ENCODE data around the gene CD200R1L. TPM values are rescaled to one million over a fixed set of nuclear protein-coding genes. Genes with fewer than 3 reads are reported as not detected.

CD200R1L gene
- total RNA-seq, 3 donors from 2014 or later, result not detected

DNA sequence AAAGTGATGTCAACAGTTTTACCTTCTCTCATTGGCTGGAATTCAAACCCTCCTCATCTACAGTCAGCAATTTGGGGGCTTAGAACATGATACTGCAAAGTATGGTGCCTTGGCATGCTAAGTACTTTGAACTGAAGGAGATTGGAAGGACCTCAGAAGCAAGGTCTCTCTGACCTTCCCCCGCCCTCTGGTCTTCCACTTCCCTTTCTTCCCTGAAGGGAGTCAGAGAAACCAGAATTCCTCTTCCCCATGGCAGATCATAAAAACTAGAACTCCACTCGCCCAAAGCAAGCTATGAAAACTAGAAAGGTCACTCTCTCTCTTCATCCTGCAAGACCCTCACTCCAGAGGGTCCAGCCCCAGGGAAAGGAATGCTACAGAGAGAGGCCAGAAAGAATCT is 64.2 kb downstream of the CD200R1L start:
- Histone ChIP-seq H3K9me3 (peaks cover 4% of the 10 kb centered on the region), H3K4me3 (no peak overlapping the region), H3K36me3 (ENCODE audit: low read depth) (no peaks in the 10 kb centered on the region), H3K4me1 (ENCODE audit: low read depth) (no peaks in the 10 kb centered on the region)
- intact Hi-C loops (cut with DNase I, micrococcal nuclease), result no loop called here
- DNase-seq, result no peak
- TF ChIP-seq, protein P1, sequence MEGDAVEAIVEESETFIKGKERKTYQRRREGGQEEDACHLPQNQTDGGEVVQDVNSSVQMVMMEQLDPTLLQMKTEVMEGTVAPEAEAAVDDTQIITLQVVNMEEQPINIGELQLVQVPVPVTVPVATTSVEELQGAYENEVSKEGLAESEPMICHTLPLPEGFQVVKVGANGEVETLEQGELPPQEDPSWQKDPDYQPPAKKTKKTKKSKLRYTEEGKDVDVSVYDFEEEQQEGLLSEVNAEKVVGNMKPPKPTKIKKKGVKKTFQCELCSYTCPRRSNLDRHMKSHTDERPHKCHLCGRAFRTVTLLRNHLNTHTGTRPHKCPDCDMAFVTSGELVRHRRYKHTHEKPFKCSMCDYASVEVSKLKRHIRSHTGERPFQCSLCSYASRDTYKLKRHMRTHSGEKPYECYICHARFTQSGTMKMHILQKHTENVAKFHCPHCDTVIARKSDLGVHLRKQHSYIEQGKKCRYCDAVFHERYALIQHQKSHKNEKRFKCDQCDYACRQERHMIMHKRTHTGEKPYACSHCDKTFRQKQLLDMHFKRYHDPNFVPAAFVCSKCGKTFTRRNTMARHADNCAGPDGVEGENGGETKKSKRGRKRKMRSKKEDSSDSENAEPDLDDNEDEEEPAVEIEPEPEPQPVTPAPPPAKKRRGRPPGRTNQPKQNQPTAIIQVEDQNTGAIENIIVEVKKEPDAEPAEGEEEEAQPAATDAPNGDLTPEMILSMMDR (IDR thresholded peaks at IDR 0.05), result no peak
- no peak for ATAC-seq

GRCh38 chr3:112781599-112781998 is 65.1 kb downstream of the CD200R1L start:
- TF ChIP-seq, protein P1 (IDR thresholded peaks at IDR 0.05), result no peak

DNA sequence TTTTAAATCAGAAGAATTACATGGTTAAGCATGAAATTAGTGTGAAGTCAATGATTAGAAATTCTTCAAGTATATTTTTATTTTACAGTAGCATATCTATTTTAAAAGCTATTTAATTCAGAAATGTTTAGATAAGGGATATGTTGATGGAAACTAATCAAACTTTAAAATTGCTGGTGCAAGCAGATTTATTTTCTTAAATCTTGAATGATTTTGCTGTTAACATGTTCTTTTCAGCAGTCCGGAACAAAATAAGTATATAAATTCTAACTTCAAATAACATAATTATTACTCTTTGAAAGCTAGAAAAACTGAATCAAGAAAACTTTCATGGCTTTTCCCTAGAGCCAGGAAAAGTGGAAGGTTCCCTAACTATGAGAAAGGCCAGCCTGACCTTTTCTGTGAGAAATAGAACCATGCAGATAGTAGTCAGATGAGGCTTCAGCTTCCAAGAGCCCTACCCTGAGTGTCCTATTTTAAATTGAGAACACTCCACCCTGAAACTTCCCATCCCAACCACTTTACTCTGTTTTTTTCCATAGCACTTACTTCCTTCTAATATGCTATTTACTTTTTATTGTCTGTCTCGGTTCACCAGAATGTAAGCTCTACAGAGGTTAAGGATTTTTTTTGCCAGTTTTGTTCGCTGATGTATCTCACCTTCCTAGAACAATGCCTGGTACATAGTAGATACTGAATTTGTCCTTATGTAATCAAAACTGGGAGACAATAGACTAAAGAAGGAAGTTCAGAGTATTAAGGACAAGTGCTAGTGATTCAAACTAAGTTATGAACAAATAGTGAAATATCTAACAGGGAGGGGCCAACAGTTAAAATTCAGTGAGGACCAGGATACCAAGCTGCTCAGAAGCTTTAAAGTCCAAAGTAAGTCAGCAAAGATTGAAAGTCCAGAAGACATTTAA is 66.8 kb downstream of the CD200R1L start:
- Histone ChIP-seq H3K4me3 (no peak overlapping the region), H3K9me3 (no peaks in the 10 kb centered on the region), H3K4me1 (ENCODE audit: low read depth) (no peaks in the 10 kb centered on the region), H3K36me3 (ENCODE audit: low read depth) (no peaks in the 10 kb centered on the region)
- ATAC-seq (no peak), DNase-seq (no peak)
- intact Hi-C loops (cut with DNase I, micrococcal nuclease), result no loop called here
- TF ChIP-seq, protein P1 (IDR thresholded peaks at IDR 0.05), result no peak

More at GRCh38 chr3:112781599-112781998, 65.1 kb downstream of the CD200R1L start:
- intact Hi-C loops (cut with DNase I, micrococcal nuclease), result no loop called here
- Histone ChIP-seq H3K36me3 (ENCODE audit: low read depth) (no peaks in the 10 kb centered on the region), H3K9me3 (no peaks in the 10 kb centered on the region), H3K4me1 (ENCODE audit: low read depth) (no peaks in the 10 kb centered on the region), H3K4me3 (no peak overlapping the region)
- DNase-seq, result no peak
- ATAC-seq, result no peak

DNA sequence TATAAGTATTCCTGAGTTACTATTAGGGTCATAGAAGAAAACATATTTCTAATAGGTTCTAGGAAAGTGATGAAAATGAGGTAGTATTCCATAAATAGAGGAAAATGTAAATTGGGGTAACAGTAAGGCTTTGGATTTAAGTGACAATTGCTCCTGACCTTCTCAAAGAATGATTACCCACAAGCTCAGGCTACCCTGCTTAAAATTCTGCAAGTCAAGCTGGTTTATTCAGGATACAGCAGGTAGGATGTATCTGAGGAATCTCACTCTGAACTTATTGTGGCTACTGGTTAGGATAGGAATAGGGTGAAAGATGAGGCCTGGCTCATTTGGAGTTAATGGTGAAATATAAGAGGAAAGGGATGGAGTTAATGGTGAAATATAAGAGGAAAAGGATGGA is 67.7 kb downstream of the CD200R1L start:
- H3K4me3 ChIP-seq, result no peak overlapping the region
- no peak for DNase-seq
- H3K9me3 ChIP-seq, result no peaks in the 10 kb centered on the region
- H3K36me3 ChIP-seq (ENCODE audit: low read depth), result no peaks in the 10 kb centered on the region
- no peak for ATAC-seq
- TF ChIP-seq, protein P1 (IDR thresholded peaks at IDR 0.05), result no peak
- H3K4me1 ChIP-seq (ENCODE audit: low read depth), result peaks cover 6% of the 10 kb centered on the region
- intact Hi-C loops (cut with DNase I, micrococcal nuclease), result no loop called here

- intact Hi-C loops (cut with DNase I, micrococcal nuclease), result no loop called here
- TF ChIP-seq, protein P1 (IDR thresholded peaks at IDR 0.05), result no peak
- DNase-seq (no peak), ATAC-seq (no peak)
- H3K4me1 ChIP-seq (ENCODE audit: low read depth), result peaks cover 6% of the 10 kb centered on the region
- no peaks in the 10 kb centered on the region for H3K36me3 ChIP-seq (ENCODE audit: low read depth)
- no peak overlapping the region for H3K4me3 ChIP-seq
- H3K9me3 ChIP-seq, result no peaks in the 10 kb centered on the region
Measured at GRCh38 chr3:112778353-112778948, 68.2 kb downstream of the CD200R1L start.
